NT2/D1 (cell line): ENCODE measurements around the gene SMPDL3A.

Experiments
- YY1 ChIP-seq: IDR thresholded peaks from 2 replicates; pipeline ENCODE4 v1.6.1; 2011; ENCODE audit not compliant: insufficient read length, insufficient read depth
- ZNF274 ChIP-seq: IDR thresholded peaks from 2 replicates; pipeline ENCODE4 v1.6.1; 2011; ENCODE audit warnings: mild to moderate bottlenecking, low read depth, low read length

DNA sequence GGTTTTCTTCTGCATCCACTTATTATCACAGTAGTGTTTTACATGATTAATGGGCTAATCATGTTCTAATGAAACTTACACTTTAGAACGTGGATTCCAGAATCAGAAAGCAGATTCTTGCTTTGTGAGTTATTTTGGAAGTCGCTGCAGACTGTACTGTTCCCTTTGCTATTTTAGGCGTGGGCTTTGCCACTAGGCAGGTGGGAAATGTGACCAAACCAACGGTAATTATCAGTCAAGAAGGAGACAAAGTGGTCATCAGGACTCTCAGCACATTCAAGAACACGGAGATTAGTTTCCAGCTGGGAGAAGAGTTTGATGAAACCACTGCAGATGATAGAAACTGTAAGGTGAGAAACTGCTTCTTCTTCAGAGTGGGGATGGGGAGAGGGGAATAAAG is 8.9 kb upstream of the SMPDL3A start:
- no peak for TF ChIP-seq ZNF274
- no peak for TF ChIP-seq YY1
